Epithelial cell of umbilical artery (primary cell): ENCODE results near the gene ZNF462. TPM values are rescaled to one million over a fixed set of nuclear protein-coding genes. Genes with fewer than 3 reads are reported as not detected.

Experiments
- total RNA-seq: library from RNA; depleted of rRNA; stranded (reverse); fragments of >200 nt; gene quantifications from 2 replicates; pipeline ENCODE4 v1.2.3, GENCODE V29; 2014

Gene ZNF462
- total RNA-seq: under 0.01 and 0.46 TPM in 2 replicates

GRCh38 chr9:106862821-106863720 is at the start of gene ZNF462:
Gene ZNF462, plus strand, starts transcription at chr9:106863166. Its CDS starts 60,218 bp downstream, at chr9:106923384.

